ENCODE data around the gene GNPNAT1. TPM values are rescaled to one million over a fixed set of nuclear protein-coding genes. Genes with fewer than 3 reads are reported as not detected.

The GNPNAT1 gene
- total and polyA plus RNA-seq, 8 donors: 8.1 to 26.9 (median 18.0) TPM

DNA sequence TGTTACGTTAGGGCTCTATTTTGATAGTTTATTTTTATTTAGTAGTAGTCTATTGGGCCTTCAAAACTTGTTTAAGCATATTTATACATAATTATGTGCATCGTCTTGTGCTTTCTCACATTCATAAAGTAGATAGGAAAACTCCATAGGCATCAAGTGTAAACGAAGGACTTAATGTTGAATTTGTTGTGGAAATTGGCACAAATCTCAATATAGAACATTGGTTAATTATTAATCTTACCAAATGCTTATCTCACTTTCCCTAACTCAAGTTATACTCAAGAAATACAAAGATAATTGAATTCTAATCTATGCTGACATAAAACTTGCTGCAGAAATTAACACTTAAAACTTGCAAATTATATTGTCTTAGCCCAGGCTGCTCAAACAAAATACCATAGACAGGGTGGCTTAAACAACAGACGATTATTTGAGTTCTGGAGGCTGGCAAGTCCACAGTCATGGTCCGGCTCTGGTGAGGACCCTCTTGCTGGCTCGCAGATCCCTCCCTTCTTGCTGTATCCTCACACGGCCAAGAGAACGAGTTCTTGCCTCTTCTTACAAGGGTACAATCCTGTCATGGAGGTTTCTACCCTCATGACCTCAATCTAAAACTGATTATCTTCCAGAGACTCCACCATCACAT lies 42.6 kb downstream of the GNPNAT1 start:
- Histone ChIP-seq H3K4me3 (no peak overlapping the region), H3K36me3 (peaks cover 0 to 14% (median 0%) of the 10 kb centered on the region in 3 donors), H3K27ac (peak overlapping the region in 1 of 4 donors; percentile 17), H3K4me1 (peaks cover 0 to 10% (median 6%) of the 10 kb centered on the region in 3 donors), H3K27me3 (no peaks in the 10 kb centered on the region), H3K9me3 (no peaks in the 10 kb centered on the region)
- FAIRE-seq (no peak), ATAC-seq (peak; percentile 61 to 85 (median 74)), DNase-seq (no peak)
- intact Hi-C loops (cut with DNase I): no loop called here
- TF ChIP-seq, protein P1, sequence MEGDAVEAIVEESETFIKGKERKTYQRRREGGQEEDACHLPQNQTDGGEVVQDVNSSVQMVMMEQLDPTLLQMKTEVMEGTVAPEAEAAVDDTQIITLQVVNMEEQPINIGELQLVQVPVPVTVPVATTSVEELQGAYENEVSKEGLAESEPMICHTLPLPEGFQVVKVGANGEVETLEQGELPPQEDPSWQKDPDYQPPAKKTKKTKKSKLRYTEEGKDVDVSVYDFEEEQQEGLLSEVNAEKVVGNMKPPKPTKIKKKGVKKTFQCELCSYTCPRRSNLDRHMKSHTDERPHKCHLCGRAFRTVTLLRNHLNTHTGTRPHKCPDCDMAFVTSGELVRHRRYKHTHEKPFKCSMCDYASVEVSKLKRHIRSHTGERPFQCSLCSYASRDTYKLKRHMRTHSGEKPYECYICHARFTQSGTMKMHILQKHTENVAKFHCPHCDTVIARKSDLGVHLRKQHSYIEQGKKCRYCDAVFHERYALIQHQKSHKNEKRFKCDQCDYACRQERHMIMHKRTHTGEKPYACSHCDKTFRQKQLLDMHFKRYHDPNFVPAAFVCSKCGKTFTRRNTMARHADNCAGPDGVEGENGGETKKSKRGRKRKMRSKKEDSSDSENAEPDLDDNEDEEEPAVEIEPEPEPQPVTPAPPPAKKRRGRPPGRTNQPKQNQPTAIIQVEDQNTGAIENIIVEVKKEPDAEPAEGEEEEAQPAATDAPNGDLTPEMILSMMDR (IDR thresholded peaks at IDR 0.05): no peak
- WGBS, 2 donors: 40 to 46% methylated on average over 8 of the region's 8 CpGs

DNA sequence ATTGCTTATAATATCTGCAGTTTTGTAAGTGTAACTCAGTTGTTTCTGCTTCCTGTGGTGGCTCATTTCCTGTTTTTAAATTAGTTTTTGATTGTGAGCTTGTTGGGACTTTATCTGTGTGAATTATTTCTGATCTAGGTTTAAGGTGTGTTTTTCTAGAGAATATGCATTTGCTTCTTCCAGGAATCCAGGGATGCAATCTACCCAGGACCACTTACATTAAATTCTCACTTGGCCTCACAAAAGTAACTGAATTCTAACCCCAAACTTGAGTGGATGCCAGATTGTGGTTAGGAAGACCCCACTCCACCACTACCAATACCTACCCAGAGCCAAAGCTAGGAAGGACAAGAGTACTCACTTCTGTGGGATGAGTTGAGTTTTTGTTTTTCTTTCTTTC lies 49.5 kb downstream of the GNPNAT1 start:
- no peak for FAIRE-seq

DNA sequence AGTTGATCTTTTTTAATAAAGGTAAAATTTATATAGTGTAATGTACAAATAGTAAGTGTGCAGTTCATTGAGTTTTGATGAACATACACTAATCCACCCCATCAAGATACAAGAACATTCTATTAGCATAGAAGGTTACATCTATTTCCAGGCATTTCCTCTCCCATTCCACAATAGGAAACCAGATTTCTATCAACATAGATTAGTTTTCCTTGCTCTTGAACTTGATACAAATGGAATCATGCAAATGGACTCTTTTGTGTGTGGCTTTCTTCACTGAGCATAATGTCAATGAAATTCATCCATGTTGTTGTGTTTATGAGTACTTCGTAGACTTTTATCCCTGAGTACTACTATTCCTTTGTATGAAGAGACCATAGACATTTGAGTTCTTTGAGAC lies 50.7 kb downstream of the GNPNAT1 start:
- 97 to 98% methylated on average over 1 of the region's 1 CpG for WGBS, 2 donors
- TF ChIP-seq, protein P1 (IDR thresholded peaks at IDR 0.05): no peak
- FAIRE-seq (no peak), ATAC-seq (no peak), DNase-seq (no peak)
- Histone ChIP-seq H3K36me3 (no peaks in the 10 kb centered on the region), H3K27me3 (no peaks in the 10 kb centered on the region), H3K4me3 (no peak overlapping the region), H3K4me1 (peaks cover 0 to 16% (median 0%) of the 10 kb centered on the region in 3 donors), H3K27ac (no peak overlapping the region), H3K9me3 (no peaks in the 10 kb centered on the region)
- intact Hi-C loops (cut with DNase I): no loop called here

More for the DNA sequence above, 49.5 kb downstream of the GNPNAT1 start:
- Histone ChIP-seq H3K9me3 (no peaks in the 10 kb centered on the region), H3K4me1 (peaks cover 0 to 6% (median 0%) of the 10 kb centered on the region in 3 donors), H3K4me3 (no peak overlapping the region), H3K36me3 (peaks cover 0 to 7% (median 0%) of the 10 kb centered on the region in 3 donors), H3K27me3 (no peaks in the 10 kb centered on the region), H3K27ac (peak overlapping the region in 2 of 4 donors; percentile 6 to 19)
- TF ChIP-seq, protein P1 (IDR thresholded peaks at IDR 0.05): no peak
- no peak for DNase-seq
- ATAC-seq: no peak
- intact Hi-C loops (cut with DNase I): no loop called here

DNA sequence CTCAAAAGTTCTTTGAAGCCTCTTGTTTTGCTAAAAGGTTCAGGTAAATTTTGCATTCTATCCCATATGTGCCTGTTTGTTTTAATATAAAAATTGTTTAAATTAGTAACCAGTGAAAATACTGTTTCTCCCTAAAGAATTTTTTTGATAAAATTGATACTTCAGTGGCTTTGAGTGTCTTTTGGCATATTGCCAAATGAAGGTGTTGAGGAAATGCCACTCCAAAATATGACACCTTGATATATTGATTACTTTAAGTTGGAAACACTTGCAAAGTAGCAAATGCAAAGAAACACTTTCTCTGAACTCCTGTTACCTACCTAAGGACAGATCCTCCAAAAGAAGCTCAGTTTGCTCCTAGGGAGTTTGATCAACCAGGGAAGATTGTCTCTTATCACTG lies 53.0 kb downstream of the GNPNAT1 start:
- no peaks in the 10 kb centered on the region for H3K36me3 ChIP-seq
- H3K27me3 ChIP-seq: no peaks in the 10 kb centered on the region
- H3K4me3 ChIP-seq: no peak overlapping the region
- no peaks in the 10 kb centered on the region for H3K9me3 ChIP-seq
- TF ChIP-seq, protein P1 (IDR thresholded peaks at IDR 0.05): no peak
- H3K27ac ChIP-seq: no peak overlapping the region
- H3K4me1 ChIP-seq: peaks cover 0 to 22% (median 0%) of the 10 kb centered on the region in 3 donors
- DNase-seq: no peak
- no peak for ATAC-seq
- no peak for FAIRE-seq
- intact Hi-C loops (cut with DNase I): no loop called here

DNA sequence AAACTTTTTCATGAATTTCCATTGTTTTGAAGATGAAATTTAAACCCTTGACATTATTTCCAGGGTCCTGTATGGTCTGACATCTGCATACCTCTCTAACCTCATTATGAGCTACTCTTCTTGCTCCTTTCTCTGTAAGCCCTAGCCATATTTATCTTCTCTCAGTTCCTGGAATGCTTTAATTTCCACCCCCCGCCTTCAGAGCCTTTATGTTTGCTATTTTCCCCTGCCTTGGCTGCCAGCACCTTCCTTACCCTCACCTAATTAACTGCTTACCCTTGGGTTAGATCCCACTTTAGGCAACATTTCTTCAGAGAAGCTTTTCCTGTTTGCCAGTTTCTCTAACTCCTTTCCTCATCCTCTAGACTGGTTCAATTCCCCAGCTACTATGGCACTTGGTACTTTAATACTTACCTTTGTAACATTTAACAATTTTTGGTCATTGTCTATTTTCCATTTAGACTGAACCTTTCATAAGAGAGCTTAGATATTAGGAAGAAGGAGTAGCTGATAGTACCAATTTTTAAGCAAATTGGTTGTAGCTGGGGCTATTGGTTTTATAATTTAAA lies 55.4 kb downstream of the GNPNAT1 start:
- Histone ChIP-seq H3K4me3 (no peak overlapping the region), H3K4me1 (peaks cover 0 to 27% (median 0%) of the 10 kb centered on the region in 3 donors), H3K27me3 (no peaks in the 10 kb centered on the region), H3K36me3 (no peaks in the 10 kb centered on the region), H3K27ac (peak overlapping the region in 2 of 4 donors; percentile 8 to 58), H3K9me3 (no peaks in the 10 kb centered on the region)
- no peak for FAIRE-seq
- no peak for DNase-seq
- 13 to 17% methylated on average over 1 of the region's 1 CpG for WGBS, 2 donors
- intact Hi-C loops (cut with DNase I): no loop called here
- ATAC-seq: peak in 3 of 4 donors; percentile 41 to 81 (median 70)
- TF ChIP-seq, protein P1 (IDR thresholded peaks at IDR 0.05): no peak

Data from pancreas (tissue), 10 donors.